ENCODE measurements around the gene CIB2.
A peak's percentile ranks its signal among the peaks of the same experiment; 100 is the strongest.

CIB2 gene

GRCh38 chr15:78104566-78105475, 26.4 kb downstream of the CIB2 start:
- Mint-ChIP-seq H3K4me3 (no peak overlapping the region), H3K27ac (peak overlapping the region in 1 of 3 experiments; percentile 0), H3K4me1 (peaks cover 8% of the 10 kb centered on the region), H3K36me3 (ENCODE audit: low read depth) (no peaks in the 10 kb centered on the region), H3K9me3 (no peaks in the 10 kb centered on the region), H3K27me3 (ENCODE audit: low read depth) (no peaks in the 10 kb centered on the region)
- TF ChIP-seq CTCF (IDR thresholded peaks at IDR 0.05; ENCODE audit: unreplicated experiment in 3 of 3): no peak

- Mint-ChIP-seq H3K36me3 (ENCODE audit: low read depth) (no peaks in the 10 kb centered on the region), H3K27me3 (ENCODE audit: low read depth) (no peaks in the 10 kb centered on the region), H3K9me3 (no peaks in the 10 kb centered on the region), H3K4me1 (peaks cover 8% of the 10 kb centered on the region), H3K27ac (peak overlapping the region in 1 of 3 experiments; percentile 0), H3K4me3 (no peak overlapping the region)
- TF ChIP-seq CTCF (IDR thresholded peaks at IDR 0.05; ENCODE audit: unreplicated experiment in 3 of 3): no peak
Measured at GRCh38 chr15:78104119-78104479, 27.1 kb downstream of the CIB2 start.

GRCh38 chr15:78103406-78104118, 27.7 kb downstream of the CIB2 start:
- H3K4me1 Mint-ChIP-seq: peaks cover 8% of the 10 kb centered on the region
- peak overlapping the region in 1 of 3 experiments; percentile 0 for H3K27ac Mint-ChIP-seq
- H3K27me3 Mint-ChIP-seq (ENCODE audit: low read depth): no peaks in the 10 kb centered on the region
- H3K9me3 Mint-ChIP-seq: no peaks in the 10 kb centered on the region
- H3K4me3 Mint-ChIP-seq: no peak overlapping the region
- H3K36me3 Mint-ChIP-seq (ENCODE audit: low read depth): no peaks in the 10 kb centered on the region
- no peak for TF ChIP-seq CTCF (IDR thresholded peaks at IDR 0.05; ENCODE audit: unreplicated experiment in 3 of 3)

- Mint-ChIP-seq H3K27ac (no peak overlapping the region), H3K27me3 (ENCODE audit: low read depth) (no peaks in the 10 kb centered on the region), H3K9me3 (no peaks in the 10 kb centered on the region), H3K36me3 (ENCODE audit: low read depth) (no peaks in the 10 kb centered on the region), H3K4me3 (no peak overlapping the region), H3K4me1 (peaks cover 8% of the 10 kb centered on the region)
- TF ChIP-seq CTCF (IDR thresholded peaks at IDR 0.05; ENCODE audit: unreplicated experiment in 3 of 3): no peak
Measured at GRCh38 chr15:78102741-78103140, 28.5 kb downstream of the CIB2 start.

GRCh38 chr15:78102211-78102610, 29.0 kb downstream of the CIB2 start:
- Mint-ChIP-seq H3K4me1 (peaks cover 8% of the 10 kb centered on the region), H3K27me3 (ENCODE audit: low read depth) (no peaks in the 10 kb centered on the region), H3K4me3 (no peak overlapping the region), H3K36me3 (ENCODE audit: low read depth) (no peaks in the 10 kb centered on the region), H3K9me3 (no peaks in the 10 kb centered on the region), H3K27ac (no peak overlapping the region)
- TF ChIP-seq CTCF (IDR thresholded peaks at IDR 0.05; ENCODE audit: unreplicated experiment in 3 of 3): no peak

Data from nephron (organoid).